Panc1 (cell line): ENCODE data around the gene SMNDC1. TPM values are rescaled to one million over a fixed set of nuclear protein-coding genes. Genes with fewer than 3 reads are reported as not detected.

Experiments used
- ATAC-seq: fragments of 200-7000 bp; cut with Tn5 transposase; 2 replicates; pipeline ENCODE4 v1.9.1; 2020; ENCODE audit warnings: mild to moderate bottlenecking, moderate library complexity
- BruUV-seq: library from RNA; stranded (reverse); fragments of 400-500 nt; replicated peaks from 2 replicates; lab custom pipeline; 2021; lab: Mats Ljungman, UMichigan
- CTCF ChIA-PET: fragments of 300-600 bp; sonication (Branson Sonifier 250); formaldehyde crosslinking; loops from one replicate; lab custom pipeline; 2022; ENCODE audit warnings: antibody characterized with exemption; lab: Charles Lee
- POLR2A ChIA-PET: fragments of 300-600 bp; sonication (Branson Sonifier 250); formaldehyde crosslinking; loops from one replicate; lab custom pipeline; 2022; ENCODE audit warnings: antibody characterized with exemption; lab: Charles Lee
- DNase-seq: peaks from one replicate; pipeline ENCODE4 v3.0.0-alpha.2; 2010; ENCODE audit warnings: low read depth, low spot score
- H3K27ac ChIP-seq: 2 replicates; pipeline ENCODE4 v1.5.1; 2011; ENCODE audit warnings: mild to moderate bottlenecking, low read length, inconsistent platforms
- H3K27me3 ChIP-seq: fragments of 200-500 bp; sonication (Bioruptor generic); 2 replicates; pipeline ENCODE4 v1.6.0; 2014; ENCODE audit warnings: low read length, inconsistent platforms; ENCODE audit not compliant: control insufficient read depth, insufficient read depth
- H3K36me3 ChIP-seq: fragments of 200-500 bp; sonication (Bioruptor generic); 2 replicates; pipeline ENCODE4 v1.5.1; 2014; ENCODE audit warnings: inconsistent platforms, mild to moderate bottlenecking, low read length, moderate library complexity; ENCODE audit not compliant: control insufficient read depth, insufficient read depth
- H3K4me1 ChIP-seq: 2 replicates; pipeline ENCODE4 v1.5.1; 2011; ENCODE audit warnings: inconsistent platforms, mild to moderate bottlenecking, low read length, moderate library complexity; ENCODE audit not compliant: control insufficient read depth, insufficient read depth
- H3K4me3 ChIP-seq, 2 experiments: 2 replicates each; pipeline ENCODE4 v1.5.1; 2011 to 2012; ENCODE audit warnings: low read depth in 2 of 2, low read length in 2 of 2, mild to moderate bottlenecking in 2 of 2, inconsistent platforms in 1 of 2, moderate library complexity in 1 of 2
- H3K9me3 ChIP-seq: fragments of 200-500 bp; sonication (Bioruptor generic); 2 replicates; pipeline ENCODE4 v1.5.1; 2014; ENCODE audit warnings: low read depth, mild to moderate bottlenecking, inconsistent platforms, low read length, moderate library complexity; ENCODE audit not compliant: control insufficient read depth, insufficient read depth
- POLR2AphosphoS5 ChIP-seq: IDR thresholded peaks from 2 replicates; pipeline ENCODE4 v1.6.1; 2012; ENCODE audit warnings: mild to moderate bottlenecking, low read depth, low read length, moderate library complexity
- SIN3A ChIP-seq: IDR thresholded peaks from 2 replicates; pipeline ENCODE4 v1.6.1; 2012; ENCODE audit warnings: low read depth, mild to moderate bottlenecking, low read length, moderate library complexity, borderline replicate concordance; ENCODE audit not compliant: insufficient read depth
- TCF7L2 ChIP-seq: IDR thresholded peaks from 2 replicates; pipeline ENCODE4 v1.6.1; 2011; ENCODE audit warnings: mild to moderate bottlenecking, low read depth, low read length, inconsistent platforms
- in situ Hi-C: cut with HindIII; loops from 2 replicates; pipeline ENCODE4 v1.10.0; 2016; ENCODE audit warnings: low sequenced_read_pairs, low pct_unique_long_range_greater_than_20kb
- intact Hi-C: fragments of 100-400 bp; cut with micrococcal nuclease; formaldehyde crosslinking; loops from one replicate; pipeline ENCODE4 v1.10.0; 2022; ENCODE audit not compliant: unreplicated experiment
- total RNA-seq: library from RNA; stranded (reverse); gene quantifications from one replicate; pipeline ENCODE4 v1.2.1, GENCODE V29; 2021; ENCODE audit not compliant: unreplicated experiment
- TF ChIP-seq, protein P1 (sequence below), 2 experiments: IDR thresholded peaks; 2 replicates each; pipeline ENCODE4 v1.6.1; 2011 to 2012; ENCODE audit warnings: low read depth in 2 of 2, control low read depth in 1 of 2, low read length in 1 of 2, mild to moderate bottlenecking in 1 of 2, moderate library complexity in 1 of 2; ENCODE audit not compliant: insufficient read depth in 1 of 2
- TF ChIP-seq, protein P2 (sequence below): fragments of 450-650 bp; IDR thresholded peaks from 2 replicates; pipeline ENCODE4 v1.5.1; 2017; ENCODE audit warnings: mild to moderate bottlenecking

Gene SMNDC1
- total RNA-seq, 1 experiment from 2014 or later, result 62.2 TPM

DNA sequence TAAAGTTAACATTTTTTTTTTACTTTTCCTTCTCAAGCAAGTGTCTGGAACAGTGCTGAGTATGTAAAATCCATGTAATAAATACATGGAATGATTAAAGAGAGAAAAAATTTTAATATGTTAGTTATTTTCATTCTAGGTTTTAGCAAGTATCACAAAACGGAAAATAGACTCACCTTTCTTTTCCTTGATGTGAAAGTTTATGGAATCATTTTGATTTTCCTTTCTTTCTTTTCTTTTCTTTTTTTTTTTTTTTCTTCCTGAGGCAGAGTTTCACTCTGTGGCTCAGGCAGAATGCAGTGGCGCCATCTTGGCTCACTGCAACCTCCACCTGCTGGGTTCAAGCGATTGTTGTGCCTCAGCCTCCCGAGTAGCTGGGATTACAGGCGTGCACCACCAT is 28.1 kb downstream of the SMNDC1 start:
- ATAC-seq, result no peak
- no TSS peak for BruUV-seq
- Histone ChIP-seq H3K27ac (no peak overlapping the region), H3K9me3 (no peaks in the 10 kb centered on the region), H3K36me3 (no peaks in the 10 kb centered on the region; the same call in 1 of the 2 replicates), H3K4me1 (no peaks in the 10 kb centered on the region), H3K27me3 (no peaks in the 10 kb centered on the region), H3K4me3 (no peak overlapping the region)
- ChIA-PET POLR2A (no interaction called here), CTCF (no interaction called here)
- no peak for TF ChIP-seq TCF7L2
- TF ChIP-seq, protein P1, sequence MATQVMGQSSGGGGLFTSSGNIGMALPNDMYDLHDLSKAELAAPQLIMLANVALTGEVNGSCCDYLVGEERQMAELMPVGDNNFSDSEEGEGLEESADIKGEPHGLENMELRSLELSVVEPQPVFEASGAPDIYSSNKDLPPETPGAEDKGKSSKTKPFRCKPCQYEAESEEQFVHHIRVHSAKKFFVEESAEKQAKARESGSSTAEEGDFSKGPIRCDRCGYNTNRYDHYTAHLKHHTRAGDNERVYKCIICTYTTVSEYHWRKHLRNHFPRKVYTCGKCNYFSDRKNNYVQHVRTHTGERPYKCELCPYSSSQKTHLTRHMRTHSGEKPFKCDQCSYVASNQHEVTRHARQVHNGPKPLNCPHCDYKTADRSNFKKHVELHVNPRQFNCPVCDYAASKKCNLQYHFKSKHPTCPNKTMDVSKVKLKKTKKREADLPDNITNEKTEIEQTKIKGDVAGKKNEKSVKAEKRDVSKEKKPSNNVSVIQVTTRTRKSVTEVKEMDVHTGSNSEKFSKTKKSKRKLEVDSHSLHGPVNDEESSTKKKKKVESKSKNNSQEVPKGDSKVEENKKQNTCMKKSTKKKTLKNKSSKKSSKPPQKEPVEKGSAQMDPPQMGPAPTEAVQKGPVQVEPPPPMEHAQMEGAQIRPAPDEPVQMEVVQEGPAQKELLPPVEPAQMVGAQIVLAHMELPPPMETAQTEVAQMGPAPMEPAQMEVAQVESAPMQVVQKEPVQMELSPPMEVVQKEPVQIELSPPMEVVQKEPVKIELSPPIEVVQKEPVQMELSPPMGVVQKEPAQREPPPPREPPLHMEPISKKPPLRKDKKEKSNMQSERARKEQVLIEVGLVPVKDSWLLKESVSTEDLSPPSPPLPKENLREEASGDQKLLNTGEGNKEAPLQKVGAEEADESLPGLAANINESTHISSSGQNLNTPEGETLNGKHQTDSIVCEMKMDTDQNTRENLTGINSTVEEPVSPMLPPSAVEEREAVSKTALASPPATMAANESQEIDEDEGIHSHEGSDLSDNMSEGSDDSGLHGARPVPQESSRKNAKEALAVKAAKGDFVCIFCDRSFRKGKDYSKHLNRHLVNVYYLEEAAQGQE (IDR thresholded peaks at IDR 0.05; ENCODE audit: insufficient read depth in 1 of 2, low read depth in 2 of 2, low read length in 1 of 2), result no peak
- TF ChIP-seq SIN3A, result no peak
- TF ChIP-seq, protein P2, sequence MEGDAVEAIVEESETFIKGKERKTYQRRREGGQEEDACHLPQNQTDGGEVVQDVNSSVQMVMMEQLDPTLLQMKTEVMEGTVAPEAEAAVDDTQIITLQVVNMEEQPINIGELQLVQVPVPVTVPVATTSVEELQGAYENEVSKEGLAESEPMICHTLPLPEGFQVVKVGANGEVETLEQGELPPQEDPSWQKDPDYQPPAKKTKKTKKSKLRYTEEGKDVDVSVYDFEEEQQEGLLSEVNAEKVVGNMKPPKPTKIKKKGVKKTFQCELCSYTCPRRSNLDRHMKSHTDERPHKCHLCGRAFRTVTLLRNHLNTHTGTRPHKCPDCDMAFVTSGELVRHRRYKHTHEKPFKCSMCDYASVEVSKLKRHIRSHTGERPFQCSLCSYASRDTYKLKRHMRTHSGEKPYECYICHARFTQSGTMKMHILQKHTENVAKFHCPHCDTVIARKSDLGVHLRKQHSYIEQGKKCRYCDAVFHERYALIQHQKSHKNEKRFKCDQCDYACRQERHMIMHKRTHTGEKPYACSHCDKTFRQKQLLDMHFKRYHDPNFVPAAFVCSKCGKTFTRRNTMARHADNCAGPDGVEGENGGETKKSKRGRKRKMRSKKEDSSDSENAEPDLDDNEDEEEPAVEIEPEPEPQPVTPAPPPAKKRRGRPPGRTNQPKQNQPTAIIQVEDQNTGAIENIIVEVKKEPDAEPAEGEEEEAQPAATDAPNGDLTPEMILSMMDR, result no peak
- no peak for TF ChIP-seq POLR2AphosphoS5
- in situ Hi-C loops (no loop called here), intact Hi-C loops (loop anchor here (5.0 kb wide), 1 partner anchor 69 kb away; the partner anchor contains the start of gene MXI1)
- no peak for DNase-seq

DNA sequence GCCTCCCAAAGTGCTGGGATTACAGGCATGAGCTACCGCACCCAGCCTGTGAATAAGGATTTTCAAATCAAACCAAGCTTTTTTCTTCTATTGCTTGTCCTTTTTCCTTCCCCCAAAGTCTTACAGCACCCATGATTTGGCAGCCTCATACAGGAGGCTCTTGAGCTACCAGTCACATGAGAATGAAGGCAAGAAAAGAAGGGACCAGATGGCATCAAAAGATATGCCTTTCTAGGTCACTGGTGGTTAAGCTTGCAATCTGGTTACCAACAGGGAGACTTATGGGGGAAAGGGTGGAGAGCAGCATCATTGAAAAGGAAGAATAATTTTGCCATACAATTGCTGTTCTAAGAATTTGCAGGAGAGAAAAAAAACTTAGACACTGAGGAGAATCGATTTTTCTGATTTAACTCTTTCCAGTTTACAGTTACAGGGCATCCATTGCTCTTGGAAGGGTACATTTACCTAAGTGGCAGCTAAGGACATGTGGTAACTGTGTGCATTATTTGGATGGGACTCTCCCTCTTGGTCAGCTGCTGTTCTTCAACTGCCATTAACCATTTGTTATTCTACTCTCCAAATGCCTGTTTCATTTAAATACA is 29.5 kb downstream of the SMNDC1 start:
- no peak overlapping the region for H3K27ac ChIP-seq
- no TSS peak for BruUV-seq
- ChIA-PET CTCF (interaction anchor here (0.7 kb wide), 1 partner anchor 95 kb away, joined by 17 read pairs; no protein-coding TSS in a partner anchor), POLR2A (no interaction called here)
- no peak for DNase-seq
- no peak for ATAC-seq
- no peaks in the 10 kb centered on the region for H3K36me3 ChIP-seq
- intact Hi-C loops (loop anchor here (5.0 kb wide), 1 partner anchor 68 kb away; the partner anchor contains the start of gene MXI1), in situ Hi-C loops (no loop called here)
- no peaks in the 10 kb centered on the region for H3K27me3 ChIP-seq
- no peaks in the 10 kb centered on the region for H3K4me1 ChIP-seq
- no peaks in the 10 kb centered on the region for H3K9me3 ChIP-seq
- no peak overlapping the region for H3K4me3 ChIP-seq
- TF ChIP-seq, protein P1 (IDR thresholded peaks at IDR 0.05; ENCODE audit: insufficient read depth in 1 of 2, low read depth in 2 of 2, low read length in 1 of 2), result no peak
- TF ChIP-seq POLR2AphosphoS5, result no peak
- TF ChIP-seq SIN3A, result no peak
- TF ChIP-seq TCF7L2, result no peak
- TF ChIP-seq, protein P2, result no peak
